Measurements from ENCODE around the gene WDHD1. TPM values are rescaled to one million over a fixed set of nuclear protein-coding genes. Genes with fewer than 3 reads are reported as not detected.

WDHD1 gene
- total and polyA plus RNA-seq, 2 of the 8 experiments (the other 6 are each of a cell fraction or from before 2014, with no cell fraction given), result 17.8 to 87.9 TPM

GRCh38 chr14:55053018-55053417 lies 26.1 kb upstream of the WDHD1 start (continued):
- TF ChIP-seq RXRA (IDR thresholded peaks at IDR 0.05; ENCODE audit: insufficient read depth, low read depth, low read length), result no peak
- TF ChIP-seq SUZ12 (IDR thresholded peaks at IDR 0.05; ENCODE audit: low read length), result no peak
- TF ChIP-seq TCF12 (IDR thresholded peaks at IDR 0.05; ENCODE audit: low read depth, low read length), result no peak
- no peak for TF ChIP-seq RAD21 (IDR thresholded peaks at IDR 0.05 in 1 of 2, conservative IDR thresholded peaks at IDR 0.05 in 1 of 2; ENCODE audit: low read depth in 2 of 2, low read length in 2 of 2)
- TF ChIP-seq SAP30 (IDR thresholded peaks at IDR 0.05; ENCODE audit: insufficient read depth, insufficient replicate concordance, low read length), result no peak
- TF ChIP-seq RFX5 (IDR thresholded peaks at IDR 0.05; ENCODE audit: borderline replicate concordance, low read depth, low read length), result no peak
- TF ChIP-seq YY1 (IDR thresholded peaks at IDR 0.05; ENCODE audit: low read depth, low read length), result no peak

Data from H1 (cell line).